NT2/D1 (cell line): ENCODE data around the gene PRR30.
"Not testable (repeated sequence)": the region's sequence is repeated elsewhere in the genome, so short reads cannot be mapped to it uniquely, and the experiment has no call there.

ENCODE experiments used
- DNase-seq: peaks from one replicate; pipeline ENCODE4 v3.0.0-alpha.2; 2011; ENCODE audit warnings: low read depth, low spot score
- H3K27me3 ChIP-seq: 2 replicates; pipeline ENCODE4 v1.6.0; 2011; ENCODE audit warnings: mild to moderate bottlenecking; ENCODE audit not compliant: insufficient read length, insufficient read depth
- H3K36me3 ChIP-seq: 2 replicates; pipeline ENCODE4 v1.6.1; 2011; ENCODE audit warnings: mild to moderate bottlenecking, low read length, mixed read lengths; ENCODE audit not compliant: insufficient read depth, insufficient read length
- H3K4me1 ChIP-seq: 2 replicates; pipeline ENCODE4 v1.5.1; 2011; ENCODE audit not compliant: insufficient read depth, insufficient read length
- H3K4me3 ChIP-seq: 2 replicates; pipeline ENCODE4 v1.5.1; 2011; ENCODE audit warnings: low read depth; ENCODE audit not compliant: insufficient read length
- H3K9ac ChIP-seq: 2 replicates; pipeline ENCODE4 v1.6.0; 2011; ENCODE audit warnings: low read depth; ENCODE audit not compliant: insufficient read length
- H3K9me3 ChIP-seq: 2 replicates; pipeline ENCODE4 v1.5.1; 2011; ENCODE audit warnings: mild to moderate bottlenecking, low read length; ENCODE audit not compliant: insufficient read depth
- SUZ12 ChIP-seq: IDR thresholded peaks from 2 replicates; pipeline ENCODE4 v1.6.1; 2011; ENCODE audit not compliant: insufficient read length, insufficient read depth; ENCODE audit errors: extremely low read depth
- YY1 ChIP-seq: IDR thresholded peaks from 2 replicates; pipeline ENCODE4 v1.6.1; 2011; ENCODE audit not compliant: insufficient read length, insufficient read depth
- ZNF274 ChIP-seq: IDR thresholded peaks from 2 replicates; pipeline ENCODE4 v1.6.1; 2011; ENCODE audit warnings: mild to moderate bottlenecking, low read depth, low read length

Gene PRR30

DNA sequence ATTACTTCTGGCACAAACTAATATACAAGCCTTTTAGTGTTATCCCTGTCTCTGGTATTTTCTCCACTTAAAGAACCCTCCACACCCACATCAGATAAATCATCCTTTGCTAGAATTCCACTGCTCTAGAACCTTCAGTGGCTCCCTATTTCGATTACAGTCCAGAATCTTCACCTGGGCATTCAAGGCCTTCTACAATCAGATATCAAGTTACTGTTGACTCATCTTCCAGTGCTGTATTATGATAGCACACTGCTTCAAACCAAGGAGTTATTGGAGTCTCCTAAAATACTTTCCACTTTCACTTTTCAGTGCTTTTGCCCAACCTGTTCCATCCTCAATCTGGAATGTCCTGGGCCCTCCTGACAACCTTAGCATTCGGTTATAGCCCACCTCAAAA lies 23.7 kb downstream of the PRR30 start:
- no peak overlapping the region for H3K9ac ChIP-seq
- H3K36me3 ChIP-seq, result no peaks in the 10 kb centered on the region
- DNase-seq, result no peak
- no peak overlapping the region for H3K4me3 ChIP-seq
- H3K9me3 ChIP-seq, result no peaks in the 10 kb centered on the region
- H3K27me3 ChIP-seq, result peaks cover 33% of the 10 kb centered on the region
- H3K4me1 ChIP-seq, result peaks cover 5% of the 10 kb centered on the region
- TF ChIP-seq ZNF274 (no peak), YY1 (no peak), SUZ12 (no peak)

DNA sequence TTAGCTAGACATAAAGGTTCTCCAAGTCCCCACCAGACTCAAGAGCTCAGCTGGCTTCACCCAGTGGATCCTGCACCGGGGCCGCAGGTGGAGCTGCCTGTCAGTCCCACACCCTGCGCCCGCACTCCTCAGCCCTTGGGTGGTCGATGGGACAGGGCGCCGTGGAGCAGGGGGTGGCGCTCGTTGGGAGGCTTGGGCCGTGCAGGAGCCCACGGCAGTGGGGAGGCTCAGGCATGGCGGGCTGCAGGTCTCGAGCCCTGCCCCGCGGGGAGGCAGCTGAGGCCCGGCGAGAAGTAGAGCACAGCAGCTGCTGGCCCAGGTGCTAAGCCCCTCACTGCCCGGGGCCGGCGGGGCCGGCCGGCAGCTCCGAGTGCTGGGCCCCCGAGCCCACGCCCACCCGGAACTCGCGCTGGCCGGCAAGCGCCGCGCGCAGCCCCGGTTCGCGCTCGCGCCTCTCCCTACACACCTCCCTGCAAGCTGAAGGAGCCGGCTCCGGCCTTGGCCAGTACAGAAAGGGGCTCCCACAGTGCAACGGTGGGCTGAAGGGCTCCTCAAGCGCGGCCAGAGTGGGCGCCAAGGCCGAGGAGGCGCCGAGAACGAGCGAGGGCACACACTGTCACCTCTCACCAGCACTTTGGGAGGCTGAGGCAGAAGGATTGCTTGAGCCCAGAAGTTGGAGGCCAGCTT lies 27.7 kb downstream of the PRR30 start:
- not testable (repeated sequence) for H3K4me1 ChIP-seq, H3K4me3 ChIP-seq, H3K9me3 ChIP-seq, H3K9ac ChIP-seq, DNase-seq, H3K27me3 ChIP-seq, H3K36me3 ChIP-seq

DNA sequence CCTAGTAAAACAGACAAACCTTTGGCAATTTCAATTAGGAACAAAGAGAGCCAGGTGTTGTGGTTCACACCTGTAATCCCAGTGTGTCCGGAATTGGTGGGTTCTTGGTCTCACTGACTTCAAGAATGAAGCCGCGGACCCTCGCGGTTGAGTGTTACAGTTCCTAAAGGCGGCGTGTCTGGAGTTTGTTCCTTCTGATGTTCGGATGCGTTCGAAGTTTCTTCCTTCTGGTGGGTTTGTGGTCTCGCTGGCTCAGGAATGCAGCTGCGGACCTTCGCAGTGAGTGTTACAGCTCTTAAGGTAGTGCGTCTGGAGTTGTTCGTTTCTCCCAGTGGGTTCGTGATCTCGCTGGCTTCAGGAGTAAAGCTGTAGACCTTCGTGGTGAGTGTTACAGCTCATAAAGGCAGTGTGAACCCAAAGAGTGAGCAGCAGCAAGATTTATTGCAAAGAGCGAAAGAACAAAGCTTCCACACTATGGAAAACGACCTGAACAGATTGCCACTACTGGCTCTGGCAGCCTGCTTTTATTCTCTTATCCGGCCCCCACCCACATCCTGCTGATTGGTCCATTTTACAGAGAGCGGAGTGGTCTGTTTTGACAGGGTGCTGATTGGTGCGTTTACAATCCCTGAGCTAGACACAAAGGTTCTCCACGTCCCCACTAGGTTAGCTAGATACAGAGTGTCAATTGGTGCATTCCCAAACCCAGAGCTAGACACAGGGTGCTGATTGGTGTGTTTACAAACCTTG lies 28.4 kb downstream of the PRR30 start:
- H3K27me3 ChIP-seq, DNase-seq, H3K36me3 ChIP-seq, H3K9me3 ChIP-seq, H3K9ac ChIP-seq, H3K4me3 ChIP-seq, H3K4me1 ChIP-seq: not testable (repeated sequence)

DNA sequence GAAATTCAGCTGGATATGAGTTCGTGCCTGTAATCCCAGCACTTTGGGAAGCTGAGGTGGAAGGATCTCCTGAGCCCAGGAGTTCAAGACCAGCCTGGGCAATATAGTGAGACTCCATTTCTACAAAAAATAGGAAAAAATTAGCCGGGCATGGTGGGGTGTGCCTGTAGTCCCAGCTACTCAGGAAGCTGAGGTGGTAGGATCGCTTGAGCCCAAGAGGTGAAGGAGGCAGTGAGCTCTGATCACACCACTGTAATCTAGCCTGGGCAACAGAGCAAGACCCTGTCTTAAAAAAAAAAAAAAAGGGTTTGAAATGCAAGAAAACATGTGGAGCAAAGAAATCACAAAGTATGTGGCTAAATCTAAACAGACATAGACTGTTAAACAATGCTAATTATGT lies 30.1 kb downstream of the PRR30 start:
- H3K36me3 ChIP-seq, result no peaks in the 10 kb centered on the region
- H3K4me1 ChIP-seq, result peaks cover 3% of the 10 kb centered on the region
- no peak for TF ChIP-seq ZNF274
- no peak for TF ChIP-seq SUZ12
- TF ChIP-seq YY1, result no peak
- H3K9me3 ChIP-seq, result no peaks in the 10 kb centered on the region
- no peak overlapping the region for H3K4me3 ChIP-seq
- H3K9ac ChIP-seq, result no peak overlapping the region
- no peaks in the 10 kb centered on the region for H3K27me3 ChIP-seq
- no peak for DNase-seq

DNA sequence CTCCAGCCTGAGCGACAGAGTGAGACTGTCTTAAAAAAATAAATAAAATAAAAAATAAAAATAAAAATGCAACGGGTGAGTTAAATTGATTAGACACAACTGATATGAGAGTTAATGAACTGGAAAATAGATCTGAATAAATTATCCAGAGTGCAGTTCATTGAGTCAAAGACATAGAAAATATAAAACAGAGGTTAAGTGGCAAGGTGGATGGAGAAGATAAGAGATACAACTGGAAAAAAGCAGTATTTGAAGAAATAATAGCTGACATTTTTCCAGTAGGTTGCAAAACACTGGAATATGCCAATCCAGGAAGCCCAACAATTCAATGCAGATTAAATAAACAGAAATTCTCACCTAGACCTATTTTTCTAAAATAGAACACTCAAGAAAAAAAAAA lies 31.0 kb downstream of the PRR30 start:
- no peak for DNase-seq
- no peaks in the 10 kb centered on the region for H3K9me3 ChIP-seq
- H3K36me3 ChIP-seq, result no peaks in the 10 kb centered on the region
- H3K4me3 ChIP-seq, result no peak overlapping the region
- peaks cover 3% of the 10 kb centered on the region for H3K4me1 ChIP-seq
- no peaks in the 10 kb centered on the region for H3K27me3 ChIP-seq
- no peak overlapping the region for H3K9ac ChIP-seq
- TF ChIP-seq YY1, result no peak

DNA sequence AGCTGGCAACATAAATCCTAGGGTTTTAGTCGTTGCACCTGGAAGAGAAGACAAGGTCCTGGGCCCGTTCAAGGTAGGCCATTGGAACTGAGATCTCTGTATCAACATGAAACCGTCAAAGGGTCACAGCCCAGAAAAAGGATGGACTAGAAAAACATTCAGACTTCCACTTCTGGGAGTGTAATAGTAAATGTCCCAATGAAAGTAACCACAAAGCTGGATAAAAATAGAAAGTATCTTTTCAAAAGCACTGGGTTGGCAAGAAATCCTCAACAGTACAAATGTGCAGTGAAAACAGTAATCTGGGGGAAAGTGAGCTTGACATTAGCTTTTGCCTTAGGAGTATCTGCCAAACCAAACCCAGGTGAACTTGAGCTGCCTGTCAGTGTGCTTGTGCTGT lies 33.2 kb downstream of the PRR30 start:
- H3K36me3 ChIP-seq, result no peaks in the 10 kb centered on the region

DNA sequence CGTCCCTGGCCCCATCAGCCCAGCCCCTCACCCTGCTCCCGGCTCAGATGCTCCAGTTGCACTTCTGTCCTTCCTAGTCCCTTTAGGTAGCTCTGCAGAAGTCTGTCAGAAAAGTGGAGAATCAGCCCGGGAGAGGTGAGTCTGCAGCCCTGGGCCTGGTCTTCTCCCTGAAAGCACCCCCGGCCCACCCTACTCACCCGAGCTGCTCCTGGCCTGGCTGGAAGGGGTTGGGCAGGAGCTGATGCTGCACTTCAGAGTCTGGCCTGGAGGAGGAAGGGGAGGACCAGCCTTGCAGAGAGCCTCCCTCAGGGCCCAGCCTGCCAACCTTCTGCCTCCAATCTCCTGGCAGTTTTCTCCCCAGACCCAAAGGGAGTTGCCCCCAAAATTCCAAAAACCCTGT lies 36.9 kb downstream of the PRR30 start:
- DNase-seq, result no peak
- H3K4me3 ChIP-seq, result no peak overlapping the region
- no peak overlapping the region for H3K9ac ChIP-seq
- no peaks in the 10 kb centered on the region for H3K27me3 ChIP-seq
- H3K36me3 ChIP-seq, result no peaks in the 10 kb centered on the region
- no peaks in the 10 kb centered on the region for H3K9me3 ChIP-seq
- TF ChIP-seq ZNF274 (no peak), SUZ12 (no peak), YY1 (no peak)
- peaks cover 6% of the 10 kb centered on the region for H3K4me1 ChIP-seq

More for the DNA sequence above, 33.2 kb downstream of the PRR30 start:
- H3K4me1 ChIP-seq, result peaks cover 4% of the 10 kb centered on the region
- no peaks in the 10 kb centered on the region for H3K9me3 ChIP-seq
- TF ChIP-seq YY1 (no peak), ZNF274 (no peak), SUZ12 (no peak)
- H3K4me3 ChIP-seq, result no peak overlapping the region
- no peak for DNase-seq
- no peak overlapping the region for H3K9ac ChIP-seq
- no peaks in the 10 kb centered on the region for H3K27me3 ChIP-seq
